SK-N-SH (cell line): ENCODE measurements around the gene CLMN. TPM values are rescaled to one million over a fixed set of nuclear protein-coding genes. Genes with fewer than 3 reads are reported as not detected.

Source experiments
- CTCF ChIA-PET: fragments of 300-600, 350-600 bp; formaldehyde crosslinking; extraction: SDS; loops from one replicate; lab custom pipeline; 2021; lab: Yijun Ruan, JAX
- POLR2A ChIA-PET: fragments of 350-600 bp; sonication (Branson Sonifier 250); formaldehyde crosslinking; extraction: SDS; loops from one replicate; lab custom pipeline; 2020; ENCODE audit warnings: antibody characterized with exemption, inconsistent platforms; lab: Yijun Ruan, JAX
- DNase-seq: peaks from one replicate; pipeline ENCODE4 v3.0.0; 2012
- H2AFZ ChIP-seq: fragments of 200-600 bp; sonication (generic); 2 replicates; pipeline ENCODE4 v1.8.1; 2016; ENCODE audit warnings: antibody characterized with exemption, mild to moderate bottlenecking, low read depth
- H3F3A ChIP-seq: fragments of 200-600 bp; sonication (generic); replicated peaks from 2 replicates; pipeline ENCODE3; 2016; ENCODE audit warnings: antibody characterized with exemption, mild to moderate bottlenecking; ENCODE audit not compliant: insufficient read depth
- H3K27ac ChIP-seq, 2 experiments: fragments of 200-500 bp in 1 of 2; fragments of 200-600 bp in 1 of 2; sonication (Bioruptor generic) in 1 of 2; sonication (generic), shearing (Covaris generic) in 1 of 2; 2 replicates each; pipeline versions ENCODE4 v1.5.1 to v1.6.1; 2014 to 2016; ENCODE audit warnings: low read depth in 2 of 2, inconsistent platforms in 1 of 2, low read length in 1 of 2, mild to moderate bottlenecking in 1 of 2, mixed read lengths in 1 of 2
- H3K27me3 ChIP-seq: fragments of 200-600 bp; sonication (generic), shearing (Covaris generic); 2 replicates; pipeline ENCODE4 v1.6.1; 2016; ENCODE audit warnings: mixed run types; ENCODE audit not compliant: insufficient read depth
- H3K36me3 ChIP-seq, 2 experiments: fragments of 200-500 bp in 1 of 2; fragments of 200-600 bp in 1 of 2; sonication (Bioruptor generic) in 1 of 2; sonication (generic) in 1 of 2; replicated peaks in 1 of 2; 2 replicates each; pipeline versions ENCODE3 to v1.5.1; 2014 to 2016; ENCODE audit warnings: low read length in 1 of 2, mild to moderate bottlenecking in 1 of 2; ENCODE audit not compliant: insufficient read depth in 2 of 2, control insufficient read depth in 1 of 2
- H3K4me1 ChIP-seq, 2 experiments: fragments of 200-500 bp in 1 of 2; fragments of 200-600 bp in 1 of 2; sonication (Bioruptor generic) in 1 of 2; sonication (generic), shearing (Covaris generic) in 1 of 2; 2 replicates each; pipeline versions ENCODE4 v1.5.1 to v1.6.1; 2014 to 2016; ENCODE audit warnings: low read depth in 1 of 2, low read length in 1 of 2, mixed run types in 1 of 2; ENCODE audit not compliant: insufficient read depth in 2 of 2, control insufficient read depth in 1 of 2
- H3K4me2 ChIP-seq: fragments of 200-600 bp; sonication (generic), shearing (Covaris generic); 2 replicates; pipeline ENCODE4 v1.6.1; 2017; ENCODE audit warnings: mixed run types
- H3K4me3 ChIP-seq, 2 experiments: fragments of 200-500 bp in 1 of 2; fragments of 200-600 bp in 1 of 2; sonication (Bioruptor generic) in 1 of 2; sonication (generic), shearing (Covaris generic) in 1 of 2; 2 replicates each; pipeline versions ENCODE4 v1.5.1 to v1.8.1; 2014 to 2016; ENCODE audit warnings: low read depth in 2 of 2, inconsistent platforms in 1 of 2, low read length in 1 of 2, mild to moderate bottlenecking in 1 of 2, mixed read lengths in 1 of 2, moderate library complexity in 1 of 2
- H3K79me2 ChIP-seq: fragments of 200-600 bp; sonication (generic); 2 replicates; pipeline ENCODE4 v1.8.1; 2017; ENCODE audit warnings: mild to moderate bottlenecking; ENCODE audit not compliant: insufficient read depth
- H3K9ac ChIP-seq: fragments of 200-600 bp; sonication (generic); 2 replicates; pipeline ENCODE4 v1.6.1; 2017; ENCODE audit warnings: mixed run types
- H3K9me2 ChIP-seq: fragments of 200-600 bp; sonication (generic); 2 replicates; pipeline ENCODE4 v1.6.1; 2017; ENCODE audit warnings: mixed run types
- H3K9me3 ChIP-seq: fragments of 200-600 bp; sonication (generic); 2 replicates; pipeline ENCODE4 v1.6.1; 2017; ENCODE audit warnings: mixed run types, mild to moderate bottlenecking, moderate library complexity
- H4K20me1 ChIP-seq: fragments of 200-600 bp; sonication (generic); 2 replicates; pipeline ENCODE4 v1.6.1; 2017; ENCODE audit warnings: mild to moderate bottlenecking, mixed run types; ENCODE audit not compliant: insufficient read depth
- ELF1 ChIP-seq: IDR thresholded peaks from 2 replicates; pipeline ENCODE4 v1.4.0; 2012
- EP300 ChIP-seq, 2 experiments: IDR thresholded peaks; 2 replicates each; pipeline versions ENCODE4 v1.4.0 to v1.6.1; 2012; ENCODE audit warnings: borderline replicate concordance in 1 of 2, low read depth in 1 of 2, low read length in 1 of 2
- FOSL2 ChIP-seq: IDR thresholded peaks from 2 replicates; pipeline ENCODE4 v1.4.0; 2012; ENCODE audit warnings: low read depth, mild to moderate bottlenecking, moderate library complexity, borderline replicate concordance
- FOXM1 ChIP-seq: IDR thresholded peaks from 2 replicates; pipeline ENCODE4 v1.4.0; 2012; ENCODE audit warnings: low read depth, mild to moderate bottlenecking
- GABPA ChIP-seq: IDR thresholded peaks from 2 replicates; pipeline ENCODE4 v1.4.0; 2012; ENCODE audit warnings: low read depth, mild to moderate bottlenecking
- GATA2 ChIP-seq: sonication (generic); formaldehyde crosslinking; IDR thresholded peaks from 2 replicates; pipeline ENCODE4 v1.5.0; 2020; ENCODE audit warnings: mild to moderate bottlenecking, missing genetic modification reagents
- MEF2A ChIP-seq: IDR thresholded peaks from 2 replicates; pipeline ENCODE4 v1.4.0; 2012; ENCODE audit warnings: low read depth, borderline replicate concordance
- MXI1 ChIP-seq: IDR thresholded peaks from 2 replicates; pipeline ENCODE4 v1.6.1; 2012; ENCODE audit warnings: mild to moderate bottlenecking, low read depth, low read length, improper control_type of control experiment
- NFIC ChIP-seq: IDR thresholded peaks from 2 replicates; pipeline ENCODE4 v1.4.0; 2012; ENCODE audit warnings: borderline replicate concordance
- POLR2AphosphoS5 ChIP-seq: IDR thresholded peaks from 2 replicates; pipeline ENCODE4 v1.6.1; 2012; ENCODE audit warnings: low read depth, low read length
- RFX5 ChIP-seq: IDR thresholded peaks from 2 replicates; pipeline ENCODE4 v1.6.1; 2012; ENCODE audit warnings: mild to moderate bottlenecking, improper control_type of control experiment, low read length
- SMC3 ChIP-seq: IDR thresholded peaks from 2 replicates; pipeline ENCODE4 v1.6.1; 2012; ENCODE audit warnings: low read depth, low read length, improper control_type of control experiment
- TEAD4 ChIP-seq: IDR thresholded peaks from 2 replicates; pipeline ENCODE4 v1.4.0; 2012; ENCODE audit warnings: mild to moderate bottlenecking, borderline replicate concordance; ENCODE audit not compliant: insufficient read depth
- YY1 ChIP-seq: IDR thresholded peaks from 2 replicates; pipeline ENCODE4 v1.4.0; 2012; ENCODE audit warnings: low read depth, mild to moderate bottlenecking
- WGBS: methylation state at CpG from one replicate; pipeline ENCODE4 v1.1.6; 2017; ENCODE audit warnings: low lambda C conversion rate; 5-methylcytosine and 5-hydroxymethylcytosine counted together
- polyA plus RNA-seq, 3 experiments: library from polyadenylated mRNA; depleted of rRNA; stranded (reverse); fragments of >200 nt; gene quantifications; 2 replicates each; pipeline ENCODE4 v1.2.3, GENCODE V29; 2012
- TF ChIP-seq, protein P1 (sequence below): fragments of 150-350 bp; IDR thresholded peaks from 2 replicates; pipeline ENCODE4 v1.6.1; 2016; ENCODE audit warnings: mild to moderate bottlenecking, low read depth, low read length
- TF ChIP-seq, protein P2 (sequence below): IDR thresholded peaks from 2 replicates; pipeline ENCODE4 v1.6.1; 2012; ENCODE audit warnings: mild to moderate bottlenecking, low read depth, low read length, moderate library complexity
- TF ChIP-seq, protein P3 (sequence below): fragments of 150-350 bp; IDR thresholded peaks from 2 replicates; pipeline ENCODE4 v1.6.1; 2017; ENCODE audit warnings: antibody characterized with exemption, low read length, low read depth, borderline replicate concordance
- TF ChIP-seq, protein P4 (sequence below): IDR thresholded peaks from 2 replicates; pipeline ENCODE4 v1.4.0; 2012; ENCODE audit warnings: low read depth, borderline replicate concordance
- TF ChIP-seq, protein P5 (sequence below): IDR thresholded peaks from 2 replicates; pipeline ENCODE4 v1.4.0; 2012; ENCODE audit warnings: low read depth

Gene CLMN
- polyA plus RNA-seq, 1 of the 3 experiments (the other 2 are of a cell fraction), result 1.4 TPM

DNA sequence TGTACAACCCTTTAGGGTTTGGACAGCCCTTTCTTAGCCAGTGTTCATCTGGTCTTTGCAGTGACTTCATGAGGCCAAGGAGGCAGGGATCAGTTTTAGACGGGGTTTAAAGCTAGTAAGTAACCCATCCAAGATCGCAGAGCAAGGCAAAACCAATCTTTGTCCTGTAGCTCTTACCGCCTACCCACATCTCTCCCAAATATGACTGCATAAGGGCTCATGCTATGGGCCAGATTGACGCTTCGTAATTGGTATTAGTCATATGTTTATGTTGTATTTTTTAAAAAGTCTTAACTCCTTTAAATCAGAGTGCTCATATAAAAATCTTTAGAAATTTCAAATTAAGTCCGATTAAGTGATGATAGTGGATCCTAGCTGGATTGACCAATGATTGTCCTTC is 3.7 kb upstream of the CLMN start:
- POLR2A ChIA-PET, result no interaction called here

More for the DNA sequence above, 3.7 kb upstream of the CLMN start:
- Histone ChIP-seq H3K36me3 (no peaks in the 10 kb centered on the region), H3K9ac (no peak overlapping the region), H3K27ac (no peak overlapping the region), H3K4me2 (no peak overlapping the region), H3K4me3 (no peak overlapping the region), H4K20me1 (no peaks in the 10 kb centered on the region), H3F3A (no peaks in the 10 kb centered on the region), H3K9me2 (no peaks in the 10 kb centered on the region), H3K79me2 (no peaks in the 10 kb centered on the region), H3K9me3 (no peaks in the 10 kb centered on the region), H3K4me1 (peaks cover 3 to 7% of the 10 kb centered on the region in 2 experiments; a peak in 2 of 4 replicates), H2AFZ (no peak overlapping the region), H3K27me3 (no peaks in the 10 kb centered on the region; the same call in 1 of the 2 replicates)
- WGBS, result 75% methylated on average over 6 of the region's 6 CpGs
- DNase-seq, result no peak
- CTCF ChIA-PET, result interaction anchor here (0.7 kb wide), 1 partner anchor 109 kb away, joined by 3 read pairs; no protein-coding TSS in a partner anchor
- TF ChIP-seq NFIC, result no peak
- no peak for TF ChIP-seq EP300 (IDR thresholded peaks at IDR 0.05; ENCODE audit: borderline replicate concordance in 1 of 2, low read depth in 1 of 2, low read length in 1 of 2)
- no peak for TF ChIP-seq ELF1
- TF ChIP-seq, protein P1, sequence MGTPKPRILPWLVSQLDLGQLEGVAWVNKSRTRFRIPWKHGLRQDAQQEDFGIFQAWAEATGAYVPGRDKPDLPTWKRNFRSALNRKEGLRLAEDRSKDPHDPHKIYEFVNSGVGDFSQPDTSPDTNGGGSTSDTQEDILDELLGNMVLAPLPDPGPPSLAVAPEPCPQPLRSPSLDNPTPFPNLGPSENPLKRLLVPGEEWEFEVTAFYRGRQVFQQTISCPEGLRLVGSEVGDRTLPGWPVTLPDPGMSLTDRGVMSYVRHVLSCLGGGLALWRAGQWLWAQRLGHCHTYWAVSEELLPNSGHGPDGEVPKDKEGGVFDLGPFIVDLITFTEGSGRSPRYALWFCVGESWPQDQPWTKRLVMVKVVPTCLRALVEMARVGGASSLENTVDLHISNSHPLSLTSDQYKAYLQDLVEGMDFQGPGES, result no peak
- TF ChIP-seq, protein P2, sequence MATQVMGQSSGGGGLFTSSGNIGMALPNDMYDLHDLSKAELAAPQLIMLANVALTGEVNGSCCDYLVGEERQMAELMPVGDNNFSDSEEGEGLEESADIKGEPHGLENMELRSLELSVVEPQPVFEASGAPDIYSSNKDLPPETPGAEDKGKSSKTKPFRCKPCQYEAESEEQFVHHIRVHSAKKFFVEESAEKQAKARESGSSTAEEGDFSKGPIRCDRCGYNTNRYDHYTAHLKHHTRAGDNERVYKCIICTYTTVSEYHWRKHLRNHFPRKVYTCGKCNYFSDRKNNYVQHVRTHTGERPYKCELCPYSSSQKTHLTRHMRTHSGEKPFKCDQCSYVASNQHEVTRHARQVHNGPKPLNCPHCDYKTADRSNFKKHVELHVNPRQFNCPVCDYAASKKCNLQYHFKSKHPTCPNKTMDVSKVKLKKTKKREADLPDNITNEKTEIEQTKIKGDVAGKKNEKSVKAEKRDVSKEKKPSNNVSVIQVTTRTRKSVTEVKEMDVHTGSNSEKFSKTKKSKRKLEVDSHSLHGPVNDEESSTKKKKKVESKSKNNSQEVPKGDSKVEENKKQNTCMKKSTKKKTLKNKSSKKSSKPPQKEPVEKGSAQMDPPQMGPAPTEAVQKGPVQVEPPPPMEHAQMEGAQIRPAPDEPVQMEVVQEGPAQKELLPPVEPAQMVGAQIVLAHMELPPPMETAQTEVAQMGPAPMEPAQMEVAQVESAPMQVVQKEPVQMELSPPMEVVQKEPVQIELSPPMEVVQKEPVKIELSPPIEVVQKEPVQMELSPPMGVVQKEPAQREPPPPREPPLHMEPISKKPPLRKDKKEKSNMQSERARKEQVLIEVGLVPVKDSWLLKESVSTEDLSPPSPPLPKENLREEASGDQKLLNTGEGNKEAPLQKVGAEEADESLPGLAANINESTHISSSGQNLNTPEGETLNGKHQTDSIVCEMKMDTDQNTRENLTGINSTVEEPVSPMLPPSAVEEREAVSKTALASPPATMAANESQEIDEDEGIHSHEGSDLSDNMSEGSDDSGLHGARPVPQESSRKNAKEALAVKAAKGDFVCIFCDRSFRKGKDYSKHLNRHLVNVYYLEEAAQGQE, result no peak
- no peak for TF ChIP-seq RFX5
- TF ChIP-seq FOSL2, result no peak
- TF ChIP-seq MEF2A, result no peak
- no peak for TF ChIP-seq TEAD4
- no peak for TF ChIP-seq POLR2AphosphoS5
- TF ChIP-seq, protein P3, sequence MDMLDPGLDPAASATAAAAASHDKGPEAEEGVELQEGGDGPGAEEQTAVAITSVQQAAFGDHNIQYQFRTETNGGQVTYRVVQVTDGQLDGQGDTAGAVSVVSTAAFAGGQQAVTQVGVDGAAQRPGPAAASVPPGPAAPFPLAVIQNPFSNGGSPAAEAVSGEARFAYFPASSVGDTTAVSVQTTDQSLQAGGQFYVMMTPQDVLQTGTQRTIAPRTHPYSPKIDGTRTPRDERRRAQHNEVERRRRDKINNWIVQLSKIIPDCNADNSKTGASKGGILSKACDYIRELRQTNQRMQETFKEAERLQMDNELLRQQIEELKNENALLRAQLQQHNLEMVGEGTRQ, result no peak
- TF ChIP-seq MXI1, result no peak
- no peak for TF ChIP-seq GABPA
- TF ChIP-seq YY1, result no peak
- TF ChIP-seq, protein P4, sequence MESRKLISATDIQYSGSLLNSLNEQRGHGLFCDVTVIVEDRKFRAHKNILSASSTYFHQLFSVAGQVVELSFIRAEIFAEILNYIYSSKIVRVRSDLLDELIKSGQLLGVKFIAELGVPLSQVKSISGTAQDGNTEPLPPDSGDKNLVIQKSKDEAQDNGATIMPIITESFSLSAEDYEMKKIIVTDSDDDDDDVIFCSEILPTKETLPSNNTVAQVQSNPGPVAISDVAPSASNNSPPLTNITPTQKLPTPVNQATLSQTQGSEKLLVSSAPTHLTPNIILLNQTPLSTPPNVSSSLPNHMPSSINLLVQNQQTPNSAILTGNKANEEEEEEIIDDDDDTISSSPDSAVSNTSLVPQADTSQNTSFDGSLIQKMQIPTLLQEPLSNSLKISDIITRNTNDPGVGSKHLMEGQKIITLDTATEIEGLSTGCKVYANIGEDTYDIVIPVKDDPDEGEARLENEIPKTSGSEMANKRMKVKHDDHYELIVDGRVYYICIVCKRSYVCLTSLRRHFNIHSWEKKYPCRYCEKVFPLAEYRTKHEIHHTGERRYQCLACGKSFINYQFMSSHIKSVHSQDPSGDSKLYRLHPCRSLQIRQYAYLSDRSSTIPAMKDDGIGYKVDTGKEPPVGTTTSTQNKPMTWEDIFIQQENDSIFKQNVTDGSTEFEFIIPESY, result no peak
- no peak for TF ChIP-seq GATA2 (CRISPR knock-in tag)
- no peak for TF ChIP-seq FOXM1
- TF ChIP-seq, protein P5, sequence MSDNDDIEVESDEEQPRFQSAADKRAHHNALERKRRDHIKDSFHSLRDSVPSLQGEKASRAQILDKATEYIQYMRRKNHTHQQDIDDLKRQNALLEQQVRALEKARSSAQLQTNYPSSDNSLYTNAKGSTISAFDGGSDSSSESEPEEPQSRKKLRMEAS, result no peak
- no peak for TF ChIP-seq SMC3
